ENCODE measurements around the gene KCNG1. TPM values are rescaled to one million over a fixed set of nuclear protein-coding genes. Genes with fewer than 3 reads are reported as not detected.

Gene KCNG1
- total and polyA plus RNA-seq, 2 of the 4 experiments (the other 2 are of a cell fraction): 23.7 to 51.4 TPM

DNA sequence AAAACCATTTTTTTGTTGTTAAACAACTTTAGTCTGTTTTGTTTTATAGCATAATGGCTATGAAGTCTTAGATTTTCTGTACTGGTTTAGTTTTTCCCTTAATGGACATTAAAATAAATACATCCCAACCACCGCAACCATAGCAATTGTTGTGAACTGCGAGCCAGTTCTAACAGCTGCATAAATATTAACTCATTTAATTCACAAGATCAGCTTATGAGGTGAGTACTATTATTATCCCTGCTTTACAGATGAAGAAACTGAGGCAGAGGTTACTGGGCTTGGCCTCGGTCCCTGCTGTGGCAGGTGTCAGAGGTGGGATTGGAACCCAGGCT lies 41.2 kb downstream of the KCNG1 start:
- Histone ChIP-seq H3K4me2 (ENCODE audit: low read depth, low read length) (no peak overlapping the region), H2BK20ac (ENCODE audit: low read depth, low read length) (no peak overlapping the region), H3K36me3 (ENCODE audit: control insufficient read depth, insufficient read depth, low read length) (no peaks in the 10 kb centered on the region), H3K23ac (ENCODE audit: low read depth, low read length) (no peak overlapping the region), H4K8ac (ENCODE audit: low read depth in 2 of 2, low read length in 2 of 2) (no peak overlapping the region), H3K4me1 (ENCODE audit: control insufficient read depth, insufficient read depth, low read length) (peaks cover 24% of the 10 kb centered on the region), H2AFZ (replicated peaks; ENCODE audit: low read length, poor library complexity) (no peak overlapping the region), H3K9ac (ENCODE audit: low read depth, low read length) (no peak overlapping the region), H3K18ac (ENCODE audit: low read depth, low read length) (no peak overlapping the region), H2BK5ac (ENCODE audit: low read depth, low read length, poor library complexity, severe bottlenecking) (no peak overlapping the region), H3K4ac (ENCODE audit: low read depth, low read length) (no peak overlapping the region), H3K9me1 (ENCODE audit: insufficient read depth, low read length) (peaks cover 19% of the 10 kb centered on the region), H3K4me3 (ENCODE audit: insufficient read depth, low read depth, low read length) (no peak overlapping the region), H3K56ac (ENCODE audit: extremely low read depth, insufficient read depth, low read length) (no peak overlapping the region), H2AK5ac (ENCODE audit: low read depth, low read length) (peak overlapping the region; percentile 59; the same call in 1 of the 2 replicates), H4K5ac (ENCODE audit: low read depth, low read length) (no peak overlapping the region), H3K79me1 (ENCODE audit: low read depth in 1 of 2, low read length in 2 of 2) (peaks cover 0 to 15% of the 10 kb centered on the region in 2 experiments; a peak in 1 of 4 replicates), H3K14ac (replicated peaks; ENCODE audit: low read depth, low read length) (no peak overlapping the region), H3K9me3 (ENCODE audit: control insufficient read depth, insufficient read depth, low read length) (no peaks in the 10 kb centered on the region), H2AK9ac (replicated peaks; ENCODE audit: low read depth, low read length, poor library complexity) (no peak overlapping the region), H2BK120ac (ENCODE audit: low read depth, low read length) (no peak overlapping the region), H3K27me3 (ENCODE audit: control insufficient read depth, insufficient read depth, low read length) (no peaks in the 10 kb centered on the region), H4K91ac (ENCODE audit: insufficient read depth, low read depth, low read length) (no peak overlapping the region; the same call in 1 of the 2 replicates), H2BK15ac (ENCODE audit: low read depth, low read length) (0 out of 3 replicates have a peak overlapping the region, but pooled peaks have one; percentile 11), H4K20me1 (ENCODE audit: insufficient read depth, low read length) (peaks cover 3% of the 10 kb centered on the region; the same call in 1 of the 2 replicates), H3K27ac (ENCODE audit: insufficient read depth, low read length) (no peak overlapping the region)
- ATAC-seq (ENCODE audit: low read depth) (no peak), DNase-seq (no peak)
- TF ChIP-seq NFE2L2 (IDR thresholded peaks at IDR 0.05; ENCODE audit: low read depth, low read length) (no peak), MXI1 (IDR thresholded peaks at IDR 0.05; ENCODE audit: borderline replicate concordance, low read depth, low read length) (no peak), BHLHE40 (IDR thresholded peaks at IDR 0.05; ENCODE audit: low read depth, low read length) (no peak), CEBPB (IDR thresholded peaks at IDR 0.05; ENCODE audit: low read depth, low read length) (no peak), RCOR1 (IDR thresholded peaks at IDR 0.05; ENCODE audit: insufficient replicate concordance, low read length) (no peak), MAFK (IDR thresholded peaks at IDR 0.05; ENCODE audit: low read depth, low read length) (no peak), USF2 (IDR thresholded peaks at IDR 0.05; ENCODE audit: low read depth, low read length) (no peak)
- TF ChIP-seq, protein P1, sequence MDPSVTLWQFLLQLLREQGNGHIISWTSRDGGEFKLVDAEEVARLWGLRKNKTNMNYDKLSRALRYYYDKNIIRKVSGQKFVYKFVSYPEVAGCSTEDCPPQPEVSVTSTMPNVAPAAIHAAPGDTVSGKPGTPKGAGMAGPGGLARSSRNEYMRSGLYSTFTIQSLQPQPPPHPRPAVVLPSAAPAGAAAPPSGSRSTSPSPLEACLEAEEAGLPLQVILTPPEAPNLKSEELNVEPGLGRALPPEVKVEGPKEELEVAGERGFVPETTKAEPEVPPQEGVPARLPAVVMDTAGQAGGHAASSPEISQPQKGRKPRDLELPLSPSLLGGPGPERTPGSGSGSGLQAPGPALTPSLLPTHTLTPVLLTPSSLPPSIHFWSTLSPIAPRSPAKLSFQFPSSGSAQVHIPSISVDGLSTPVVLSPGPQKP (IDR thresholded peaks at IDR 0.05; ENCODE audit: borderline replicate concordance, low read depth, low read length): no peak
- TF ChIP-seq, protein P2, sequence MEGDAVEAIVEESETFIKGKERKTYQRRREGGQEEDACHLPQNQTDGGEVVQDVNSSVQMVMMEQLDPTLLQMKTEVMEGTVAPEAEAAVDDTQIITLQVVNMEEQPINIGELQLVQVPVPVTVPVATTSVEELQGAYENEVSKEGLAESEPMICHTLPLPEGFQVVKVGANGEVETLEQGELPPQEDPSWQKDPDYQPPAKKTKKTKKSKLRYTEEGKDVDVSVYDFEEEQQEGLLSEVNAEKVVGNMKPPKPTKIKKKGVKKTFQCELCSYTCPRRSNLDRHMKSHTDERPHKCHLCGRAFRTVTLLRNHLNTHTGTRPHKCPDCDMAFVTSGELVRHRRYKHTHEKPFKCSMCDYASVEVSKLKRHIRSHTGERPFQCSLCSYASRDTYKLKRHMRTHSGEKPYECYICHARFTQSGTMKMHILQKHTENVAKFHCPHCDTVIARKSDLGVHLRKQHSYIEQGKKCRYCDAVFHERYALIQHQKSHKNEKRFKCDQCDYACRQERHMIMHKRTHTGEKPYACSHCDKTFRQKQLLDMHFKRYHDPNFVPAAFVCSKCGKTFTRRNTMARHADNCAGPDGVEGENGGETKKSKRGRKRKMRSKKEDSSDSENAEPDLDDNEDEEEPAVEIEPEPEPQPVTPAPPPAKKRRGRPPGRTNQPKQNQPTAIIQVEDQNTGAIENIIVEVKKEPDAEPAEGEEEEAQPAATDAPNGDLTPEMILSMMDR (conservative IDR thresholded peaks at IDR 0.05; ENCODE audit: low read depth, low read length): no peak
- CTCF ChIA-PET: interaction anchor here (0.6 to 2.3 kb wide), 9 partner anchors 11 to 385 kb away, joined by 3 to 5 read pairs (median 3); partner anchors contain the start of genes BCAS4, DPM1 and MOCS3
- WGBS, 2 experiments (ENCODE audit: extremely low coverage in 2 of 2, insufficient read length in 1 of 2): no CpG with 5 or more reads among the region's 3 CpGs
- POLR2A ChIA-PET (ENCODE audit: unreplicated experiment): no interaction called here
- intact Hi-C loops (cut with micrococcal nuclease): loop anchor here (1.0 to 5.0 kb wide), 3 partner anchors 23 to 631 kb away; partner anchors contain the start of genes DPM1 and MOCS3
- dilution Hi-C loops (cut with HindIII; ENCODE audit: low sequenced_read_pairs, unreplicated experiment): no loop called here
- BruUV-seq (replicated peaks): no TSS peak
- in situ Hi-C loops (cut with MboI; ENCODE audit: low sequenced_read_pairs): loop anchor here (10.0 to 25.0 kb wide), 3 partner anchors 613 to 1106 kb away; partner anchors contain the start of gene ATP9A

Data from IMR-90 (cell line).